Measurements from ENCODE around the gene LILRB1. TPM values are rescaled to one million over a fixed set of nuclear protein-coding genes. Genes with fewer than 3 reads are reported as not detected.
A peak's percentile ranks its signal among the peaks of the same experiment; 100 is the strongest.

Gene LILRB1
- total RNA-seq, 4 donors from 2014 or later = 0.59 to 15.3 (median 3.4) TPM

- TF ChIP-seq EP300 (IDR thresholded peaks at IDR 0.05) = peak in 1 of 2 donors; percentile 46
- TF ChIP-seq, protein P1, sequence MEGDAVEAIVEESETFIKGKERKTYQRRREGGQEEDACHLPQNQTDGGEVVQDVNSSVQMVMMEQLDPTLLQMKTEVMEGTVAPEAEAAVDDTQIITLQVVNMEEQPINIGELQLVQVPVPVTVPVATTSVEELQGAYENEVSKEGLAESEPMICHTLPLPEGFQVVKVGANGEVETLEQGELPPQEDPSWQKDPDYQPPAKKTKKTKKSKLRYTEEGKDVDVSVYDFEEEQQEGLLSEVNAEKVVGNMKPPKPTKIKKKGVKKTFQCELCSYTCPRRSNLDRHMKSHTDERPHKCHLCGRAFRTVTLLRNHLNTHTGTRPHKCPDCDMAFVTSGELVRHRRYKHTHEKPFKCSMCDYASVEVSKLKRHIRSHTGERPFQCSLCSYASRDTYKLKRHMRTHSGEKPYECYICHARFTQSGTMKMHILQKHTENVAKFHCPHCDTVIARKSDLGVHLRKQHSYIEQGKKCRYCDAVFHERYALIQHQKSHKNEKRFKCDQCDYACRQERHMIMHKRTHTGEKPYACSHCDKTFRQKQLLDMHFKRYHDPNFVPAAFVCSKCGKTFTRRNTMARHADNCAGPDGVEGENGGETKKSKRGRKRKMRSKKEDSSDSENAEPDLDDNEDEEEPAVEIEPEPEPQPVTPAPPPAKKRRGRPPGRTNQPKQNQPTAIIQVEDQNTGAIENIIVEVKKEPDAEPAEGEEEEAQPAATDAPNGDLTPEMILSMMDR (IDR thresholded peaks at IDR 0.05) = no peak
- 52 to 72% methylated on average over 3 to 7 of the region's 7 CpGs for WGBS, 2 donors
- H3K4me3 ChIP-seq = peak within 1 kb of the TSS in 1 of 4 donors; percentile 34
- peaks cover 0 to 15% (median 0%) of the 10 kb centered on the region in 4 donors for H3K9me3 ChIP-seq
- H3K4me1 ChIP-seq = no peaks in the 10 kb centered on the region
- no peaks in the 10 kb centered on the region for H3K27me3 ChIP-seq
- peak in 1 of 2 donors; percentile 41 for DNase-seq (ENCODE audit: low spot score in 2 of 2)
- H3K36me3 ChIP-seq = no peaks in the 10 kb centered on the region
- no peak within 1 kb of the TSS for H3K27ac ChIP-seq
These were observed 32.4 kb downstream of the LILRB1 start, which contains the start of gene LILRB4 for GRCh38 chr19:54662730-54663129. TSS of gene LILRB4 (plus strand) at chr19:54662985. CDS start at chr19:54663034, 49 bp downstream.

GRCh38 chr19:54665530-54665929, 35.2 kb downstream of the LILRB1 start:
- no peak overlapping the region for H3K4me3 ChIP-seq
- H3K27me3 ChIP-seq = no peaks in the 10 kb centered on the region
- H3K36me3 ChIP-seq = no peaks in the 10 kb centered on the region
- 85 to 88% methylated on average over 6 of the region's 6 CpGs for WGBS, 2 donors
- DNase-seq (ENCODE audit: low spot score in 2 of 2) = no peak
- peaks cover 0 to 33% (median 0%) of the 10 kb centered on the region in 4 donors for H3K9me3 ChIP-seq
- no peak overlapping the region for H3K27ac ChIP-seq
- TF ChIP-seq, protein P1 (IDR thresholded peaks at IDR 0.05) = no peak
- no peak for TF ChIP-seq EP300 (IDR thresholded peaks at IDR 0.05)
- no peak for TF ChIP-seq POLR2A (IDR thresholded peaks at IDR 0.05)
- H3K4me1 ChIP-seq = no peaks in the 10 kb centered on the region

DNA sequence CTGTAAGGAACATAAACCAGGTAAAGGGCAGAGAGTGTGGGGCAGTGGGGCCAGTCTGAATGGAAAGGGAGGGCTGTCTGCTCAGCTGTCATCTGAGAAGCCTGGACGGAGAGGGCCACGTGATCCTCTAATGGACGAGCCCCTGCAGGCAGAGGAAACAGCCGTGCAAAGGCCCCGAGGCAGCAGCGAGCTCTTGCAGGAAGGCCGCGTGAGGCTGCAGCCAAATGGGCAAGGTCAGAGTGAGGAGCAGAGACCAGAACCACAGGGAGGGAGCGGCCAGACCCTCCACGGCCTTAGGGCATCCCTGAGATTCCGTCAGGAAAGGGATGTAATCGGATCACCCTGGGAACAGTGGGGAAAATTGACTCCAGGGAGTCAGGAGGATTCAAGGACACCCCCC, 36.9 kb downstream of the LILRB1 start:
- H3K27me3 ChIP-seq = no peaks in the 10 kb centered on the region
- no peak overlapping the region for H3K27ac ChIP-seq
- H3K36me3 ChIP-seq = no peaks in the 10 kb centered on the region

DNA sequence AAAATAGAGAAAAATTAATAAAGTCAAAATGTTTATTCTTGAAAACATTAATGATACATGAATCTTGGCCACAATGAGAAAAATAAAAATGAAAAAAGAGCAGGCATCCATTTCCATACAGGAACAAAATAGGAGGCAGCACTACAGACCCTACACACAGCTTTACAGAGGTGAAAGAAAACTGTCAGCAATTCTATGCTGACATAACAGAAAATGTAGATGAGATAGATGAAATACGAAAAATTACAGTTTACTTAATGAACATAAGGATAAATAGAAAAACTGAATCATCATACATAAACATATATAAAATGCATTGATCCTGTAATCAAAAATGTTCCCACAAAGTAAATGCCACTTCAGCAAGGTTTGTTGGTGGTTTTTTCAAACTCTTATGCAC, 38.1 kb downstream of the LILRB1 start:
- no peak for DNase-seq (ENCODE audit: low spot score in 2 of 2)
- no peak for TF ChIP-seq EP300 (IDR thresholded peaks at IDR 0.05)
- TF ChIP-seq, protein P1 (IDR thresholded peaks at IDR 0.05) = no peak
- TF ChIP-seq POLR2A (IDR thresholded peaks at IDR 0.05) = no peak
- Histone ChIP-seq H3K27ac (no peak overlapping the region), H3K4me1 (no peaks in the 10 kb centered on the region), H3K4me3 (no peak overlapping the region), H3K27me3 (peaks cover 0 to 3% of the 10 kb centered on the region in 2 donors), H3K9me3 (peaks cover 0 to 33% (median 0%) of the 10 kb centered on the region in 4 donors), H3K36me3 (no peaks in the 10 kb centered on the region)
- WGBS, 2 donors = 66 to 73% methylated on average over 1 of the region's 1 CpG

More for the DNA sequence above, 36.9 kb downstream of the LILRB1 start:
- 88 to 90% methylated on average over 12 of the region's 12 CpGs for WGBS, 2 donors
- Histone ChIP-seq H3K4me3 (no peak overlapping the region), H3K9me3 (peaks cover 0 to 33% (median 0%) of the 10 kb centered on the region in 4 donors), H3K4me1 (no peaks in the 10 kb centered on the region)
- no peak for DNase-seq (ENCODE audit: low spot score in 2 of 2)
- TF ChIP-seq, protein P1 (IDR thresholded peaks at IDR 0.05) = no peak
- TF ChIP-seq EP300 (IDR thresholded peaks at IDR 0.05) (no peak), POLR2A (IDR thresholded peaks at IDR 0.05) (no peak)

DNA sequence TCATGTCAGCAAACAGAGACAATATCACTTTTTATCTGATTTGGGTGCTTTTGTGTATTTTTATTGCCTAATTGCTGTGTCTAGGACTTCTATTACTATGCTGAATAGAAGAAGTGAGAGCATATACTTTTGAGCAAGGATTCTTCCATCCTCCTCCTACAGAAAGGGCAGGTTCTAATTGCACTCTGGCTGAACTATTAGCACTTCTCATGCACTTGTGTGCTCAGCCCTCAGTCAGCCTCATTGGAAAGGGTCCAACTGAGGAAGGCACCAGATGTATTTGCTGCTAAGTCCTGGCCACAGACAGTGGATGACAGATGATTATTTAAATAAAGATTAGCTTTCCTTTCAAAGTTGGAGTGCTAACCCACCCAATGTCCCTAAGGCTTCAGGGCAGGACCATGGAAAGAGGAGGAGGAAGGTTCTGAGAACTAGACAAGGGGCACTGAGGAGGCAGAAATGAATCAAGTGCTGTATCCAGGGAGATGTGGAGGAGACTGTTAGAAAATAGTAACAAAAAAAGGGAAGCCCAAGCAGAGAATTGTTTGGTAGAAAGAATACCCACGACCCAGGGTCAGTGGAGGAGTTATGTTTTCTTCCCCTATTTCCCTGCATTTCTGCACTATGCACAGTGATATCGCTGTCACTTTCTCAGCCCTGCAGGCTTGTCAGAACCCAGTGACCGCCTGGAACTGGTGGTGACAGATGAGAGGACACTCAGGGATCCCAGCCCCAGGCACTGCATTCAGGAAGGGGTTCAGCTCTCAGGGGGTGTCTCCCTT, 40.5 kb downstream of the LILRB1 start:
- H3K4me1 ChIP-seq = no peaks in the 10 kb centered on the region
- H3K9me3 ChIP-seq = peaks cover 0 to 33% (median 0%) of the 10 kb centered on the region in 4 donors
- TF ChIP-seq POLR2A (IDR thresholded peaks at IDR 0.05) (no peak), EP300 (IDR thresholded peaks at IDR 0.05) (no peak)
- TF ChIP-seq, protein P1 (IDR thresholded peaks at IDR 0.05) = no peak
- H3K27ac ChIP-seq = no peak overlapping the region
- WGBS, 2 donors = 53 to 63% methylated on average over 3 of the region's 3 CpGs
- no peaks in the 10 kb centered on the region for H3K36me3 ChIP-seq
- no peak for DNase-seq (ENCODE audit: low spot score in 2 of 2)
- peaks cover 0 to 3% of the 10 kb centered on the region in 2 donors for H3K27me3 ChIP-seq
- H3K4me3 ChIP-seq = no peak overlapping the region
